Omental fat pad (tissue), 4 donors: ENCODE data around the gene AIMP1. TPM values are rescaled to one million over a fixed set of nuclear protein-coding genes. Genes with fewer than 3 reads are reported as not detected.

Experiments
- ATAC-seq: fragments of 150-250 bp; one replicate; pipeline ENCODE4 v1.9.1; 2016; ENCODE audit warnings: mild to moderate bottlenecking, moderate library complexity; ENCODE audit not compliant: low FRiP score
- DNase-seq: peaks from one replicate; pipeline ENCODE4 v3.0.0-alpha.2; 2019; ENCODE audit warnings: low spot score
- CTCF ChIP-seq, 3 donors: fragments of 450-650 bp; IDR thresholded peaks; one replicate each; pipeline ENCODE4 v1.5.1; 2016 to 2017; ENCODE audit warnings: antibody characterized with exemption in 3 of 3, mild to moderate bottlenecking in 3 of 3, moderate library complexity in 2 of 3
- total RNA-seq, 4 donors: library from RNA; depleted of rRNA; stranded (reverse); fragments of >200 nt; gene quantifications; one replicate each; pipeline ENCODE4 v1.1.0, GENCODE V29; 2016

Gene AIMP1
- total RNA-seq, 4 donors from 2014 or later: 19.3 to 26.5 (median 22.7) TPM

GRCh38 chr4:106343865-106344646 is 27.7 kb downstream of the AIMP1 start:
- no peak for TF ChIP-seq CTCF (IDR thresholded peaks at IDR 0.05)
- no peak for DNase-seq
- ATAC-seq: no peak

- no peak for TF ChIP-seq CTCF (IDR thresholded peaks at IDR 0.05)
- DNase-seq: no peak
- ATAC-seq: peak; percentile 57
Measured at GRCh38 chr4:106344647-106344970, 28.3 kb downstream of the AIMP1 start.

GRCh38 chr4:106347167-106347566 is 30.8 kb downstream of the AIMP1 start:
- TF ChIP-seq CTCF (IDR thresholded peaks at IDR 0.05): no peak
- ATAC-seq (no peak), DNase-seq (no peak)

GRCh38 chr4:106351016-106351415 is 34.7 kb downstream of the AIMP1 start:
- no peak for TF ChIP-seq CTCF (IDR thresholded peaks at IDR 0.05)
- no peak for DNase-seq
- no peak for ATAC-seq

GRCh38 chr4:106353786-106354185 is 37.4 kb downstream of the AIMP1 start:
- DNase-seq: no peak
- no peak for TF ChIP-seq CTCF (IDR thresholded peaks at IDR 0.05)
- no peak for ATAC-seq

- TF ChIP-seq CTCF (IDR thresholded peaks at IDR 0.05): no peak
- DNase-seq (no peak), ATAC-seq (no peak)
Measured at GRCh38 chr4:106355193-106355592, 38.8 kb downstream of the AIMP1 start.

- DNase-seq (no peak), ATAC-seq (no peak)
- TF ChIP-seq CTCF (IDR thresholded peaks at IDR 0.05): no peak
Measured at GRCh38 chr4:106358899-106359298, 42.5 kb downstream of the AIMP1 start.
